HepG2 (cell line): ENCODE results near the gene ZNF8. TPM values are rescaled to one million over a fixed set of nuclear protein-coding genes. Genes with fewer than 3 reads are reported as not detected.
A peak's percentile ranks its signal among the peaks of the same experiment; 100 is the strongest.

ENCODE experiments used
- DBP ChIP-seq: sonication (generic); formaldehyde crosslinking; IDR thresholded peaks from 2 replicates; pipeline ENCODE4 v1.4.0; 2020; ENCODE audit warnings: missing genetic modification reagents; ENCODE audit errors: not compliant biosample characterization
- RARG ChIP-seq: sonication (generic); formaldehyde crosslinking; IDR thresholded peaks from 2 replicates; pipeline ENCODE4 v1.4.0; 2020; ENCODE audit warnings: low read depth, mild to moderate bottlenecking, missing genetic modification reagents
- SETDB1 ChIP-seq: sonication (generic); formaldehyde crosslinking; IDR thresholded peaks from 2 replicates; pipeline ENCODE4 v1.5.1; 2020; ENCODE audit warnings: missing genetic modification reagents, mild to moderate bottlenecking, borderline replicate concordance
- STAT5B ChIP-seq: sonication (generic); formaldehyde crosslinking; IDR thresholded peaks from 2 replicates; pipeline ENCODE4 v1.4.0; 2020; ENCODE audit warnings: missing genetic modification reagents
- ZC3H4 ChIP-seq: sonication (generic); formaldehyde crosslinking; IDR thresholded peaks from 2 replicates; pipeline ENCODE4 v1.4.0; 2020; ENCODE audit warnings: missing genetic modification reagents, borderline replicate concordance
- ZFY ChIP-seq: sonication (generic); formaldehyde crosslinking; IDR thresholded peaks from 2 replicates; pipeline ENCODE4 v1.4.0; 2020; ENCODE audit warnings: missing genetic modification reagents
- ZNF543 ChIP-seq: sonication (generic); formaldehyde crosslinking; IDR thresholded peaks from 2 replicates; pipeline ENCODE4 v1.4.0; 2020; ENCODE audit warnings: mild to moderate bottlenecking, missing genetic modification reagents
- ZNF609 ChIP-seq: sonication (generic); formaldehyde crosslinking; IDR thresholded peaks from 2 replicates; pipeline ENCODE4 v1.4.0; 2020; ENCODE audit warnings: mild to moderate bottlenecking, missing genetic modification reagents, borderline replicate concordance
- ZNF878 ChIP-seq: sonication (generic); formaldehyde crosslinking; IDR thresholded peaks from 2 replicates; pipeline ENCODE4 v1.8.1; 2023; ENCODE audit warnings: mild to moderate bottlenecking, missing genetic modification reagents, moderate library complexity
- ZSCAN21 ChIP-seq: sonication (generic); formaldehyde crosslinking; IDR thresholded peaks from 2 replicates; pipeline ENCODE4 v1.8.0; 2022; ENCODE audit warnings: mild to moderate bottlenecking, missing genetic modification reagents, moderate library complexity, borderline replicate concordance
- polyA plus RNA-seq, 8 experiments: library from polyadenylated mRNA; depleted of rRNA in 3 of 8; stranded (reverse) in 7 of 8; unstranded in 1 of 8; fragments of >200 nt; fragmentation: Illumina TruSeq in 4 of 8; extraction: Trizol in 4 of 8; gene quantifications; 2 replicates each; pipeline versions ENCODE4 v1.2.1 to v1.2.3, GENCODE V29; 2011 to 2016; ENCODE audit warnings: low read depth in 4 of 8, missing spikeins in 1 of 8, mixed read lengths in 1 of 8; ENCODE audit not compliant: insufficient read depth in 1 of 8
- total RNA-seq, 5 experiments: library from RNA; depleted of rRNA; stranded (reverse); fragments of >200 nt; fragmentation: Illumina TruSeq; extraction: Trizol; gene quantifications; 2 replicates each; pipeline ENCODE4 v1.2.3, GENCODE V29; 2016; ENCODE audit warnings: low read depth in 1 of 5
- TF ChIP-seq, protein P1 (sequence below): IDR thresholded peaks from 2 replicates; pipeline ENCODE4 v1.4.0; 2020; ENCODE audit warnings: mild to moderate bottlenecking, missing genetic modification reagents
- TF ChIP-seq, protein P2 (sequence below): sonication (generic); IDR thresholded peaks from 2 replicates; pipeline ENCODE4 v1.6.1; 2016; ENCODE audit warnings: low read depth, borderline replicate concordance
- TF ChIP-seq, protein P3 (sequence below): sonication (generic); formaldehyde crosslinking; IDR thresholded peaks from 2 replicates; pipeline ENCODE4 v1.8.0; 2022; ENCODE audit warnings: mild to moderate bottlenecking, missing genetic modification reagents, moderate library complexity

ZNF8 gene
- total and polyA plus RNA-seq, 2 of the 13 experiments (the other 11 are each of a cell fraction or from before 2014, with no cell fraction given): 3.1 to 3.3 TPM

- TF ChIP-seq, protein P1, sequence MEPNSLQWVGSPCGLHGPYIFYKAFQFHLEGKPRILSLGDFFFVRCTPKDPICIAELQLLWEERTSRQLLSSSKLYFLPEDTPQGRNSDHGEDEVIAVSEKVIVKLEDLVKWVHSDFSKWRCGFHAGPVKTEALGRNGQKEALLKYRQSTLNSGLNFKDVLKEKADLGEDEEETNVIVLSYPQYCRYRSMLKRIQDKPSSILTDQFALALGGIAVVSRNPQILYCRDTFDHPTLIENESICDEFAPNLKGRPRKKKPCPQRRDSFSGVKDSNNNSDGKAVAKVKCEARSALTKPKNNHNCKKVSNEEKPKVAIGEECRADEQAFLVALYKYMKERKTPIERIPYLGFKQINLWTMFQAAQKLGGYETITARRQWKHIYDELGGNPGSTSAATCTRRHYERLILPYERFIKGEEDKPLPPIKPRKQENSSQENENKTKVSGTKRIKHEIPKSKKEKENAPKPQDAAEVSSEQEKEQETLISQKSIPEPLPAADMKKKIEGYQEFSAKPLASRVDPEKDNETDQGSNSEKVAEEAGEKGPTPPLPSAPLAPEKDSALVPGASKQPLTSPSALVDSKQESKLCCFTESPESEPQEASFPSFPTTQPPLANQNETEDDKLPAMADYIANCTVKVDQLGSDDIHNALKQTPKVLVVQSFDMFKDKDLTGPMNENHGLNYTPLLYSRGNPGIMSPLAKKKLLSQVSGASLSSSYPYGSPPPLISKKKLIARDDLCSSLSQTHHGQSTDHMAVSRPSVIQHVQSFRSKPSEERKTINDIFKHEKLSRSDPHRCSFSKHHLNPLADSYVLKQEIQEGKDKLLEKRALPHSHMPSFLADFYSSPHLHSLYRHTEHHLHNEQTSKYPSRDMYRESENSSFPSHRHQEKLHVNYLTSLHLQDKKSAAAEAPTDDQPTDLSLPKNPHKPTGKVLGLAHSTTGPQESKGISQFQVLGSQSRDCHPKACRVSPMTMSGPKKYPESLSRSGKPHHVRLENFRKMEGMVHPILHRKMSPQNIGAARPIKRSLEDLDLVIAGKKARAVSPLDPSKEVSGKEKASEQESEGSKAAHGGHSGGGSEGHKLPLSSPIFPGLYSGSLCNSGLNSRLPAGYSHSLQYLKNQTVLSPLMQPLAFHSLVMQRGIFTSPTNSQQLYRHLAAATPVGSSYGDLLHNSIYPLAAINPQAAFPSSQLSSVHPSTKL: peak; percentile 61
- TF ChIP-seq, protein P2, sequence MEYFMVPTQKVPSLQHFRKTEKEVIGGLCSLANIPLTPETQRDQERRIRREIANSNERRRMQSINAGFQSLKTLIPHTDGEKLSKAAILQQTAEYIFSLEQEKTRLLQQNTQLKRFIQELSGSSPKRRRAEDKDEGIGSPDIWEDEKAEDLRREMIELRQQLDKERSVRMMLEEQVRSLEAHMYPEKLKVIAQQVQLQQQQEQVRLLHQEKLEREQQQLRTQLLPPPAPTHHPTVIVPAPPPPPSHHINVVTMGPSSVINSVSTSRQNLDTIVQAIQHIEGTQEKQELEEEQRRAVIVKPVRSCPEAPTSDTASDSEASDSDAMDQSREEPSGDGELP: peak; percentile 47; the same call in 1 of the 2 replicates
- TF ChIP-seq RARG (CRISPR knock-in tag) (no peak), ZNF609 (CRISPR knock-in tag) (peak; percentile 62; the same call in 1 of the 2 replicates), SETDB1 (CRISPR knock-in tag) (no peak), ZNF543 (CRISPR knock-in tag) (peak; percentile 95), ZC3H4 (CRISPR knock-in tag) (peak; percentile 32; the same call in 1 of the 2 replicates), ZNF878 (no peak), ZSCAN21 (CRISPR knock-in tag) (peak; percentile 72; the same call in 1 of the 2 replicates), DBP (CRISPR knock-in tag) (no peak), STAT5B (no peak), ZFY (CRISPR knock-in tag) (peak; percentile 97)
- TF ChIP-seq, protein P3, sequence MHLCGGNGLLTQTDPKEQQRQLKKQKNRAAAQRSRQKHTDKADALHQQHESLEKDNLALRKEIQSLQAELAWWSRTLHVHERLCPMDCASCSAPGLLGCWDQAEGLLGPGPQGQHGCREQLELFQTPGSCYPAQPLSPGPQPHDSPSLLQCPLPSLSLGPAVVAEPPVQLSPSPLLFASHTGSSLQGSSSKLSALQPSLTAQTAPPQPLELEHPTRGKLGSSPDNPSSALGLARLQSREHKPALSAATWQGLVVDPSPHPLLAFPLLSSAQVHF: peak; percentile 88
Measured at GRCh38 chr19:58326914-58327726, 48.4 kb downstream of the ZNF8 start, which contains the start of gene ZSCAN22 (continued).
